Fibroblast of the aortic adventitia (primary cell): ENCODE measurements around the gene ABLIM2. TPM values are rescaled to one million over a fixed set of nuclear protein-coding genes. Genes with fewer than 3 reads are reported as not detected.
"Not testable (repeated sequence)": the region's sequence is repeated elsewhere in the genome, so short reads cannot be mapped to it uniquely, and the experiment has no call there.

Experiments used
- DNase-seq: peaks from one replicate; pipeline ENCODE4 v3.0.0-alpha.2; 2010; ENCODE audit warnings: low read depth
- H3K4me3 ChIP-seq: 2 replicates; pipeline ENCODE4 v1.5.1; 2011; ENCODE audit warnings: low read depth, mild to moderate bottlenecking, control low read depth, low read length, moderate library complexity
- CTCF ChIP-seq: IDR thresholded peaks from 2 replicates; pipeline ENCODE4 v1.5.1; 2011; ENCODE audit warnings: mild to moderate bottlenecking, low read length, control low read depth, inconsistent platforms; ENCODE audit not compliant: insufficient read depth
- total RNA-seq: library from RNA; depleted of rRNA; stranded (reverse); fragments of >200 nt; gene quantifications from 2 replicates; pipeline ENCODE4 v1.2.3, GENCODE V29; 2012; ENCODE audit warnings: low replicate concordance

ABLIM2 gene
- total RNA-seq, 1 donor, result under 0.01 TPM

- peak; percentile 88 for DNase-seq
- no peak overlapping the region for H3K4me3 ChIP-seq
- TF ChIP-seq CTCF, result no peak
These were observed 212.8 kb downstream of the ABLIM2 start for GRCh38 chr4:7945709-7946380.

- DNase-seq, result no peak
- no peak overlapping the region for H3K4me3 ChIP-seq
- TF ChIP-seq CTCF, result no peak
These were observed 213.9 kb downstream of the ABLIM2 start for GRCh38 chr4:7944599-7945220.

DNA sequence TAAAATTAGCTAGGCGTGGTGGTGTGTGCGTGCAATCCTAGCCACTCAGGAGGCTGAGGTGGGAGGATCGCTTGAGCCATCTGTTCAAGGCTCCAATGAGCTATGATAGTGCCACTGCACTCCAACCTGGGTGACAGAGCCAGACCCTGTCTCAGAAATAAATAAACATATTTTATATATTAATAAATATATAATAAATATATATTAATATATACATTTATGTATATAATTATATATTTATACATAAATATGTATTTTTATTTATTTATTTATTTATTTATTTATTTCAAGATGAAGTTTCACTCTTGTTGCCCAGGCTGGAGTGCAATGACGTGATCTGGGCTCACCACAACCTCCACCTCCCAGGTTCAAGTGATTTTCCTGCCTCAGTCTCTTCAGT lies 214.9 kb downstream of the ABLIM2 start:
- H3K4me3 ChIP-seq, DNase-seq: not testable (repeated sequence)

GRCh38 chr4:7943211-7943610 lies 215.4 kb downstream of the ABLIM2 start:
- no peak for TF ChIP-seq CTCF
- DNase-seq, result no peak
- H3K4me3 ChIP-seq, result no peak overlapping the region

- no peak for DNase-seq
- no peak for TF ChIP-seq CTCF
- no peak overlapping the region for H3K4me3 ChIP-seq
These were observed 216.6 kb downstream of the ABLIM2 start for GRCh38 chr4:7941965-7942496.

GRCh38 chr4:7941111-7941964 lies 217.3 kb downstream of the ABLIM2 start:
- DNase-seq, result no peak
- no peak for TF ChIP-seq CTCF
- no peak overlapping the region for H3K4me3 ChIP-seq
